ENCODE measurements around the gene NBAS. TPM values are rescaled to one million over a fixed set of nuclear protein-coding genes. Genes with fewer than 3 reads are reported as not detected.
A peak's percentile ranks its signal among the peaks of the same experiment; 100 is the strongest.

NBAS gene
- total and polyA plus RNA-seq, 2 of the 4 experiments (the other 2 are of a cell fraction): 22.3 to 105 TPM

DNA sequence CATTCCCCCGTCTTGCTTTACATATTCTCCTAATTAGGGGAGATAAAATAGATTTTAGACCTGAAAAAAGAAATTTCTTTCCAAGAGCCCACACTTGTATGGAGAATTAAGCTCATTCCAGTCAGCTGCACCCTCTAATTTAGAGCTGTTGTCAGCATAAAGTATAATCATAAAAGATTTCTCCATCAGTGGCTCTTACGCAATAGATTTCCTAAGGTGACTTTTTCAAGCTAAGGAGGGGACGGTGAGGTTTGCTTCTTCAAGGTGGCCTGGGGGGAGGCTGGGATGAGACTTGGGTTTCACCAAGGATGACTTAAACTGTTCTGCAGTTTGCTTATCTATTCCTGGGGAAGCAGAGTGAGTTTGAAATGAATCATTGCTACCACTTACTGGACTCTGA lies 426.2 kb downstream of the NBAS start:
- no peak overlapping the region for H3K23ac ChIP-seq (ENCODE audit: low read depth, low read length)
- no peak overlapping the region for H2AK5ac ChIP-seq (ENCODE audit: low read depth, low read length)
- no peaks in the 10 kb centered on the region for H4K20me1 ChIP-seq (ENCODE audit: insufficient read depth, low read length)
- dilution Hi-C loops (cut with HindIII; ENCODE audit: low sequenced_read_pairs, unreplicated experiment) (no loop called here), intact Hi-C loops (cut with micrococcal nuclease) (no loop called here), in situ Hi-C loops (cut with MboI; ENCODE audit: low sequenced_read_pairs) (no loop called here)
- no peak overlapping the region for H2BK15ac ChIP-seq (ENCODE audit: low read depth, low read length)
- H3K27ac ChIP-seq (ENCODE audit: insufficient read depth, low read length): no peak overlapping the region
- H3K9me3 ChIP-seq (ENCODE audit: control insufficient read depth, insufficient read depth, low read length): peaks cover 2% of the 10 kb centered on the region; the same call in 1 of the 2 replicates
- no peak for DNase-seq
- H2AFZ ChIP-seq (replicated peaks; ENCODE audit: low read length, poor library complexity): no peak overlapping the region
- no peak overlapping the region for H2AK9ac ChIP-seq (replicated peaks; ENCODE audit: low read depth, low read length, poor library complexity)
- H2BK5ac ChIP-seq (ENCODE audit: low read depth, low read length, poor library complexity, severe bottlenecking): no peak overlapping the region
- no peak overlapping the region for H3K56ac ChIP-seq (ENCODE audit: extremely low read depth, insufficient read depth, low read length)
- ChIA-PET CTCF (no interaction called here), POLR2A (ENCODE audit: unreplicated experiment) (no interaction called here)
- no peak overlapping the region for H4K91ac ChIP-seq (ENCODE audit: insufficient read depth, low read depth, low read length)
- no peaks in the 10 kb centered on the region for H3K79me1 ChIP-seq (ENCODE audit: low read depth in 1 of 2, low read length in 2 of 2)
- no peak for ATAC-seq (ENCODE audit: low read depth)
- no TSS peak for BruUV-seq (replicated peaks)
- no peaks in the 10 kb centered on the region for H3K4me1 ChIP-seq (ENCODE audit: control insufficient read depth, insufficient read depth, low read length)
- H3K14ac ChIP-seq (replicated peaks; ENCODE audit: low read depth, low read length): no peak overlapping the region
- H3K4ac ChIP-seq (ENCODE audit: low read depth, low read length): no peak overlapping the region
- WGBS, 2 experiments (ENCODE audit: extremely low coverage in 2 of 2, insufficient read length in 1 of 2): no CpG with 5 or more reads among the region's 3 CpGs
- H3K9ac ChIP-seq (ENCODE audit: low read depth, low read length): no peak overlapping the region
- H3K18ac ChIP-seq (ENCODE audit: low read depth, low read length): no peak overlapping the region
- H3K36me3 ChIP-seq (ENCODE audit: control insufficient read depth, insufficient read depth, low read length): no peaks in the 10 kb centered on the region
- no peak overlapping the region for H2BK120ac ChIP-seq (ENCODE audit: low read depth, low read length)
- no peak overlapping the region for H3K4me2 ChIP-seq (ENCODE audit: low read depth, low read length)
- H3K9me1 ChIP-seq (ENCODE audit: insufficient read depth, low read length): no peaks in the 10 kb centered on the region
- no peak overlapping the region for H4K5ac ChIP-seq (ENCODE audit: low read depth, low read length)
- H3K4me3 ChIP-seq (ENCODE audit: insufficient read depth, low read depth, low read length): no peak overlapping the region
- H3K27me3 ChIP-seq (ENCODE audit: control insufficient read depth, insufficient read depth, low read length): no peaks in the 10 kb centered on the region
- no peak overlapping the region for H4K8ac ChIP-seq (ENCODE audit: low read depth in 2 of 2, low read length in 2 of 2)
- TF ChIP-seq MAFK (IDR thresholded peaks at IDR 0.05; ENCODE audit: low read depth, low read length) (peak; percentile 36; the same call in 1 of the 2 replicates), CEBPB (IDR thresholded peaks at IDR 0.05; ENCODE audit: low read depth, low read length) (peak; percentile 87), RFX5 (IDR thresholded peaks at IDR 0.05; ENCODE audit: low read depth, low read length) (no peak), MAZ (IDR thresholded peaks at IDR 0.05; ENCODE audit: borderline replicate concordance, low read depth, low read length) (no peak)
- H2BK20ac ChIP-seq (ENCODE audit: low read depth, low read length): no peak overlapping the region

Measured in IMR-90 (cell line).